Calu3 (cell line): ENCODE data around the gene PCDH12. TPM values are rescaled to one million over a fixed set of nuclear protein-coding genes. Genes with fewer than 3 reads are reported as not detected.

Experiments
- BruUV-seq: library from RNA; stranded (reverse); fragments of 400-500 nt; replicated peaks from 2 replicates; lab custom pipeline; 2021; lab: Mats Ljungman, UMichigan
- CTCF ChIA-PET: fragments of 300-600 bp; sonication (Branson Sonifier 250); formaldehyde crosslinking; loops from one replicate; lab custom pipeline; 2022; ENCODE audit warnings: antibody characterized with exemption; lab: Charles Lee
- DNase-seq: peaks from one replicate; pipeline ENCODE4 v3.0.0; 2022
- H3K27ac Mint-ChIP-seq: one replicate; pipeline ENCODE4 v1.8.0; 2022; ENCODE audit warnings: mixed read lengths; ENCODE audit not compliant: unreplicated experiment
- H3K27me3 Mint-ChIP-seq: one replicate; pipeline ENCODE4 v1.8.0; 2022; ENCODE audit warnings: mixed read lengths; ENCODE audit not compliant: unreplicated experiment
- H3K36me3 Mint-ChIP-seq: one replicate; pipeline ENCODE4 v1.8.0; 2022; ENCODE audit warnings: mild to moderate bottlenecking, moderate library complexity, mixed read lengths; ENCODE audit not compliant: insufficient read depth, unreplicated experiment
- H3K4me1 Mint-ChIP-seq: one replicate; pipeline ENCODE4 v1.8.0; 2022; ENCODE audit warnings: mild to moderate bottlenecking, low read depth, mixed read lengths; ENCODE audit not compliant: unreplicated experiment
- H3K4me3 Mint-ChIP-seq: one replicate; pipeline ENCODE4 v1.8.0; 2022; ENCODE audit warnings: mild to moderate bottlenecking, low read depth, moderate library complexity, mixed read lengths; ENCODE audit not compliant: unreplicated experiment
- H3K9me3 Mint-ChIP-seq: one replicate; pipeline ENCODE4 v1.8.0; 2022; ENCODE audit warnings: low read depth, mixed read lengths; ENCODE audit not compliant: unreplicated experiment
- intact Hi-C: fragments of 100-400 bp; cut with micrococcal nuclease; formaldehyde crosslinking; loops from one replicate; pipeline ENCODE4 v1.10.0; 2022; ENCODE audit not compliant: unreplicated experiment
- total RNA-seq: library from RNA; stranded (reverse); gene quantifications from 2 replicates; pipeline ENCODE4 v1.2.3, GENCODE V29; 2022
- TF ChIP-seq, protein P1 (sequence below): fragments of 200-600 bp; IDR thresholded peaks from one replicate; pipeline ENCODE4 v1.8.0; 2022; ENCODE audit warnings: antibody characterized with exemption; ENCODE audit not compliant: unreplicated experiment

The PCDH12 gene
- total RNA-seq, 1 experiment from 2014 or later: not detected

DNA sequence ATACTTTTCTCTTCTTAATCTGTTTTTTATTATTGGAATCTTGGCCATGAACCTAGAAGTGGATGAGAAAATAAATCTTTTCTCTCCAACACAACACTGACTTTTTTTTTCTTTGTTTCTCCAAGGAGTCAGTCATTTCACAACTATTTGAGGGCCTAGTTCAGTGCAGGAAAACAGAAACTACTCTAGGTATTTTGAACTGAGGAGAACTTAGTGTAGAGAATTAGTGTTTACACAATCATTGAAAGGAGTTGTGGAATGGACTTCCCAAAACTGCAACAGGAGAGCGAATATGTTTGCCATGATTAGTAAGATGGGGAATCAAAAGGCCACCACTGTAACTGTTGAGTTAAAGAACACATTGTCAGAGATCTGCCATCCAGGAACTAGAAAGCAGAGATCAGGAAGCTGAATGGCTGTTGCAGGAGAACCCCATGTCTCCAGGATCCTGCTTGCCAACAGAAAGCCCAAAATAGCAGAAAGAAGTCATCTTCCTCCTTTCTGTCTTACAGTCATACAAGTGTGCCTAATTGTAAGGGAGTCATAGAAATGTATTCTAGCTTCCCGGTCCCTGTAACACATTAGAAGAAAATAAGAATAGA is 59.5 kb downstream of the PCDH12 start:
- intact Hi-C loops: no loop called here

DNA sequence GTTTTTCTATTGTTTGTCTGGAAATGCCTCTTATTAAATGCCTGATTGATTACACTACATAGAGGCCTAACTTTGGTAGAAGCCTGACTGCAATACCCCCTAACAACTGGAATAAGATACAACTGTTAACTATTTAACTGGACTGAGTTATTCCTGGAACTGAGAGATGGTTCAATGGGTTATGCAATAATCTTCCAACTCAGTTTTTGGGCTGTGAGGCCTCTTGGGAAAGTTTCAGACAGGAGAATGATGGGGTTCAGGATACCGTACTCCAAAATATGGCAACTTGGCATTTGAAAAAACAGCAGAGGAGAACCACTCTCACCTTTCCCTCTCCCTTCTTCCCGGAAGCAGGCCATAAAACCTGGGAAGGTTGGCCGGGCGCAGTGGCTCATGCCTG is 60.6 kb downstream of the PCDH12 start:
- BruUV-seq: no TSS peak
- intact Hi-C loops: no loop called here
- CTCF ChIA-PET: interaction anchor here (0.6 to 0.7 kb wide), 3 partner anchors 16 to 323 kb away, joined by 3 to 4 read pairs (median 3); no protein-coding TSS in a partner anchor
- H3K4me1 Mint-ChIP-seq: no peaks in the 10 kb centered on the region
- H3K27me3 Mint-ChIP-seq: peaks cover 26% of the 10 kb centered on the region
- no peak overlapping the region for H3K4me3 Mint-ChIP-seq
- H3K9me3 Mint-ChIP-seq: no peaks in the 10 kb centered on the region
- no peak overlapping the region for H3K27ac Mint-ChIP-seq
- TF ChIP-seq, protein P1, sequence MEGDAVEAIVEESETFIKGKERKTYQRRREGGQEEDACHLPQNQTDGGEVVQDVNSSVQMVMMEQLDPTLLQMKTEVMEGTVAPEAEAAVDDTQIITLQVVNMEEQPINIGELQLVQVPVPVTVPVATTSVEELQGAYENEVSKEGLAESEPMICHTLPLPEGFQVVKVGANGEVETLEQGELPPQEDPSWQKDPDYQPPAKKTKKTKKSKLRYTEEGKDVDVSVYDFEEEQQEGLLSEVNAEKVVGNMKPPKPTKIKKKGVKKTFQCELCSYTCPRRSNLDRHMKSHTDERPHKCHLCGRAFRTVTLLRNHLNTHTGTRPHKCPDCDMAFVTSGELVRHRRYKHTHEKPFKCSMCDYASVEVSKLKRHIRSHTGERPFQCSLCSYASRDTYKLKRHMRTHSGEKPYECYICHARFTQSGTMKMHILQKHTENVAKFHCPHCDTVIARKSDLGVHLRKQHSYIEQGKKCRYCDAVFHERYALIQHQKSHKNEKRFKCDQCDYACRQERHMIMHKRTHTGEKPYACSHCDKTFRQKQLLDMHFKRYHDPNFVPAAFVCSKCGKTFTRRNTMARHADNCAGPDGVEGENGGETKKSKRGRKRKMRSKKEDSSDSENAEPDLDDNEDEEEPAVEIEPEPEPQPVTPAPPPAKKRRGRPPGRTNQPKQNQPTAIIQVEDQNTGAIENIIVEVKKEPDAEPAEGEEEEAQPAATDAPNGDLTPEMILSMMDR: no peak
- no peaks in the 10 kb centered on the region for H3K36me3 Mint-ChIP-seq
- DNase-seq: no peak

More for the DNA sequence above, 59.5 kb downstream of the PCDH12 start:
- no peak for DNase-seq
- no peaks in the 10 kb centered on the region for H3K4me1 Mint-ChIP-seq
- CTCF ChIA-PET: no interaction called here
- peaks cover 26% of the 10 kb centered on the region for H3K27me3 Mint-ChIP-seq
- no peaks in the 10 kb centered on the region for H3K9me3 Mint-ChIP-seq
- no peak overlapping the region for H3K27ac Mint-ChIP-seq
- TF ChIP-seq, protein P1: no peak
- BruUV-seq: no TSS peak
- no peaks in the 10 kb centered on the region for H3K36me3 Mint-ChIP-seq
- no peak overlapping the region for H3K4me3 Mint-ChIP-seq

Other genes with a start within 250 kb of the PCDH12 start
- 146 and 167 TPM in 2 replicates for gene PCDH1, start 79.8 kb downstream of the PCDH12 start, total RNA-seq
- 78.0 and 78.5 TPM in 2 replicates for gene DELE1, start 34.3 kb downstream of the PCDH12 start, total RNA-seq
- 32.2 and 43.3 TPM in 2 replicates for gene RNF14, start 10.9 kb upstream of the PCDH12 start, total RNA-seq
- gene GNPDA1, start 54.8 kb upstream of the PCDH12 start, total RNA-seq: 53.2 and 54.0 TPM in 2 replicates
- gene NDFIP1, start 150.6 kb upstream of the PCDH12 start, total RNA-seq: 58.0 and 70.1 TPM in 2 replicates